MM.1S (cell line): Measurements from ENCODE around the gene ADGRD1.

Experiments used
- DNase-seq: peaks from one replicate; pipeline ENCODE4 v3.0.0-alpha.2; 2015
- H2AFZ ChIP-seq: fragments of 300-600 bp; sonication (generic); 2 replicates; pipeline ENCODE4 v1.6.0; 2016; ENCODE audit warnings: antibody characterized with exemption, low read length
- H3F3A ChIP-seq: fragments of 300-600 bp; sonication (generic); 2 replicates; pipeline ENCODE4 v1.6.1; 2016; ENCODE audit warnings: mild to moderate bottlenecking, antibody characterized with exemption, low read length, moderate library complexity, mixed read lengths; ENCODE audit not compliant: insufficient read depth
- H3K27ac ChIP-seq: fragments of 300-600 bp; sonication (generic); 2 replicates; pipeline ENCODE4 v1.5.1; 2016; ENCODE audit warnings: mild to moderate bottlenecking, low read length
- H3K27me3 ChIP-seq: fragments of 300-600 bp; sonication (generic); replicated peaks from 2 replicates; pipeline ENCODE4 v1.6.0; 2016; ENCODE audit warnings: low read length; ENCODE audit not compliant: insufficient read depth
- H3K36me3 ChIP-seq: fragments of 300-600 bp; sonication (generic); replicated peaks from 2 replicates; pipeline ENCODE4 v1.6.1; 2016; ENCODE audit warnings: mild to moderate bottlenecking, low read length, mixed read lengths; ENCODE audit not compliant: insufficient read depth
- H3K4me1 ChIP-seq: fragments of 300-600 bp; sonication (generic); 2 replicates; pipeline ENCODE4 v1.6.1; 2016; ENCODE audit warnings: low read length, mixed read lengths
- H3K4me2 ChIP-seq: fragments of 300-600 bp; sonication (generic); 2 replicates; pipeline ENCODE4 v1.6.0; 2016; ENCODE audit warnings: low read depth, low read length
- H3K4me3 ChIP-seq: fragments of 300-600 bp; sonication (generic); 2 replicates; pipeline ENCODE4 v1.5.1; 2016; ENCODE audit warnings: low read length, mixed read lengths
- H3K79me2 ChIP-seq: fragments of 300-600 bp; sonication (generic); 2 replicates; pipeline ENCODE4 v1.6.1; 2016; ENCODE audit warnings: mixed run types, low read length, mixed read lengths
- H3K9ac ChIP-seq: fragments of 300-600 bp; sonication (generic); 2 replicates; pipeline ENCODE4 v1.6.1; 2016; ENCODE audit warnings: low read length, mixed read lengths
- H3K9me2 ChIP-seq: fragments of 300-600 bp; sonication (generic); replicated peaks from 2 replicates; pipeline ENCODE4 v1.6.1; 2016; ENCODE audit warnings: mild to moderate bottlenecking, low read length, mixed read lengths; ENCODE audit not compliant: insufficient read depth
- H3K9me3 ChIP-seq: fragments of 300-600 bp; sonication (generic); replicated peaks from 2 replicates; pipeline ENCODE4 v1.6.1; 2016; ENCODE audit warnings: mild to moderate bottlenecking, low read length, mixed read lengths; ENCODE audit not compliant: insufficient read depth
- H4K20me1 ChIP-seq: fragments of 300-600 bp; sonication (generic); 2 replicates; pipeline ENCODE4 v1.6.1; 2016; ENCODE audit warnings: mild to moderate bottlenecking, low read length, moderate library complexity, mixed read lengths; ENCODE audit not compliant: insufficient read depth
- CTCF ChIP-seq: fragments of 300-600 bp; sonication (generic); IDR thresholded peaks from 2 replicates; pipeline ENCODE4 v1.5.1; 2016; ENCODE audit warnings: antibody characterized with exemption, low read length, mixed read lengths
- EZH2 ChIP-seq: fragments of 300-600 bp; sonication (generic); optimal IDR thresholded peaks from 2 replicates; pipeline ENCODE3; 2017; ENCODE audit warnings: low read depth, mild to moderate bottlenecking, antibody characterized with exemption, low read length, mixed read lengths
- EZH2phosphoT487 ChIP-seq: fragments of 300-600 bp; sonication (generic); IDR thresholded peaks from 2 replicates; pipeline ENCODE4 v1.6.1; 2018; ENCODE audit warnings: antibody characterized with exemption, low read length

The ADGRD1 gene

GRCh38 chr12:131027264-131027663 is 73.6 kb downstream of the ADGRD1 start:
- no peak for DNase-seq
- no peaks in the 10 kb centered on the region for H3K79me2 ChIP-seq
- H3K9me2 ChIP-seq = no peaks in the 10 kb centered on the region
- no peak for TF ChIP-seq EZH2phosphoT487
- no peak for TF ChIP-seq EZH2
- no peak for TF ChIP-seq CTCF
- H2AFZ ChIP-seq = no peak overlapping the region
- no peak overlapping the region for H3K4me3 ChIP-seq
- no peaks in the 10 kb centered on the region for H3K9me3 ChIP-seq
- no peaks in the 10 kb centered on the region for H3F3A ChIP-seq
- no peak overlapping the region for H3K9ac ChIP-seq
- no peak overlapping the region for H3K4me2 ChIP-seq
- H3K27ac ChIP-seq = no peak overlapping the region
- H3K4me1 ChIP-seq = no peaks in the 10 kb centered on the region
- peaks cover 14% of the 10 kb centered on the region for H3K27me3 ChIP-seq
- H3K36me3 ChIP-seq = no peaks in the 10 kb centered on the region
- H4K20me1 ChIP-seq = no peaks in the 10 kb centered on the region

- peaks cover 6% of the 10 kb centered on the region for H3K27me3 ChIP-seq
- no peaks in the 10 kb centered on the region for H3K9me2 ChIP-seq
- H3K4me2 ChIP-seq = no peak overlapping the region
- no peak overlapping the region for H3K27ac ChIP-seq
- H3K4me1 ChIP-seq = no peaks in the 10 kb centered on the region
- H3F3A ChIP-seq = no peaks in the 10 kb centered on the region
- no peaks in the 10 kb centered on the region for H3K36me3 ChIP-seq
- TF ChIP-seq EZH2 = no peak
- no peak for TF ChIP-seq EZH2phosphoT487
- no peak for TF ChIP-seq CTCF
- DNase-seq = no peak
- H3K9ac ChIP-seq = no peak overlapping the region
- no peak overlapping the region for H2AFZ ChIP-seq
- H4K20me1 ChIP-seq = no peaks in the 10 kb centered on the region
- no peak overlapping the region for H3K4me3 ChIP-seq
- no peaks in the 10 kb centered on the region for H3K79me2 ChIP-seq
- H3K9me3 ChIP-seq = no peaks in the 10 kb centered on the region
Observed at GRCh38 chr12:131027876-131028586, 74.3 kb downstream of the ADGRD1 start.

DNA sequence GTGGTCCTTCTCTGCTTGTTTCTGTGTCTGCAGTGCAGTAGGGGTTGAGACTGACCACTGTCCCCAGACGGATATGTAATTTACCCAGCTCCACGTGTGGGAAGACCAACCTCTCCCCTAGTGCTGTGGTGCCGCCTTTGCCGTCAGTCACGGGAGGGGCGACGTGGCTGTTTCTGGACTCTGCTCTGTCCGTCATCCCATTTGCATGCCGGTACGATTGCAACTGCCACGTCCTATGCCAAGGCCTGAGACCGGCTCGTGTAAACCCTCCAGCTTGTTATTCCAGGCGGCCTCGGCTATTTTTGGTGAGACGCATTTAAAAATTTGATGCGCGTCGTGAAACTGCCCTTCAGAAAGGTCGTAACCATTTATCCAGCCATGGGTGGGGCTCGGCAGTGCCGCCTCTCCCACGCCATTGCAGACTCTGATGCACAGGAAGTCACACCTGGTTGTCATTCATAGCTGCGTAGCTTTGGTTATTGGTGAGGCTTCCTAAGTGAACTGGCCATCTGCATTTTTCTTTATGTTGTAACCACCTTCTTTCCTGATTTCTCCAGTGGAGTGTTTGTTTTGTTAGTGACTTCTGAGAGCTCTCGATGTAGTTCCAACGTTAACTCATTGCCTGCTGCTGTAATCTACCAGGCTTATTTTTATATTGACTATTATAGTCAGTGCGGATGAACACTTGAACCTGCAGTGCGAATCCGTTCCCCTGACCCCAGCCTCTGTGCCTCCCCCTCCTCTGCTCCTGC is 75.1 kb downstream of the ADGRD1 start:
- Histone ChIP-seq H3K9me2 (no peaks in the 10 kb centered on the region), H3K4me2 (no peak overlapping the region), H3K9ac (no peak overlapping the region), H3K4me3 (no peak overlapping the region), H3K4me1 (no peaks in the 10 kb centered on the region), H3K27ac (no peak overlapping the region), H3K27me3 (no peaks in the 10 kb centered on the region; the same call in 1 of the 2 replicates), H4K20me1 (no peaks in the 10 kb centered on the region), H3F3A (no peaks in the 10 kb centered on the region), H3K36me3 (no peaks in the 10 kb centered on the region), H3K9me3 (no peaks in the 10 kb centered on the region), H2AFZ (no peak overlapping the region), H3K79me2 (no peaks in the 10 kb centered on the region)
- DNase-seq = no peak
- TF ChIP-seq EZH2phosphoT487 = no peak
- no peak for TF ChIP-seq CTCF
